Vagina (tissue), 2 donors: ENCODE results near the gene CDX2. TPM values are rescaled to one million over a fixed set of nuclear protein-coding genes. Genes with fewer than 3 reads are reported as not detected.

ENCODE experiments used
- DNase-seq, 2 donors: peaks; one replicate each; pipeline ENCODE4 v3.0.0-alpha.2; 2017; ENCODE audit errors: extremely low spot score in 2 of 2
- H3K27ac ChIP-seq: fragments of 200-600 bp; sonication (generic); one replicate; pipeline ENCODE4 v1.5.1; 2019
- H3K27me3 ChIP-seq: fragments of 200-600 bp; sonication (generic); one replicate; pipeline ENCODE4 v1.5.1; 2019
- H3K36me3 ChIP-seq, 2 donors: fragments of 200-600 bp; sonication (generic); one replicate each; pipeline ENCODE4 v1.5.1; 2017 to 2019
- H3K4me1 ChIP-seq: fragments of 200-600 bp; sonication (generic); one replicate; pipeline ENCODE4 v1.5.1; 2019
- H3K4me3 ChIP-seq, 2 donors: fragments of 200-600 bp; sonication (generic); 1 replicate in 1 of 2; 2 replicates in 1 of 2; pipeline ENCODE4 v1.5.1; 2016 to 2019
- H3K9me3 ChIP-seq: fragments of 200-600 bp; sonication (generic); one replicate; pipeline ENCODE4 v1.5.1; 2019
- POLR2A ChIP-seq, 2 donors: fragments of 450-650 bp; IDR thresholded peaks; one replicate each; pipeline ENCODE4 v1.6.1; 2017; ENCODE audit warnings: antibody characterized with exemption in 2 of 2, mild to moderate bottlenecking in 2 of 2, moderate library complexity in 2 of 2
- POLR2AphosphoS5 ChIP-seq, 2 donors: sonication (generic); formaldehyde crosslinking; IDR thresholded peaks; one replicate each; pipeline ENCODE4 v1.9.0; 2017; ENCODE audit warnings: antibody characterized with exemption in 2 of 2, mild to moderate bottlenecking in 2 of 2, low read depth in 1 of 2; ENCODE audit not compliant: insufficient read depth in 1 of 2
- intact Hi-C: fragments of 100-400 bp; cut with DNase I; formaldehyde crosslinking; loops from one replicate; pipeline ENCODE4 v1.15.1; 2023
- total RNA-seq: library from RNA; depleted of rRNA; stranded (reverse); fragments of >200 nt; gene quantifications from one replicate; pipeline ENCODE4 v1.2.3, GENCODE V29; 2016
- TF ChIP-seq, protein P1 (sequence below), 3 experiments: fragments of 450-650 bp in 2 of 3; fragments of 200-600 bp in 1 of 3; sonication (generic) in 1 of 3; IDR thresholded peaks; one replicate each; pipeline ENCODE4 v1.5.1; 2017 to 2019; ENCODE audit warnings: antibody characterized with exemption in 3 of 3, mild to moderate bottlenecking in 2 of 3, moderate library complexity in 2 of 3

Gene CDX2
- total RNA-seq, 1 donor from 2014 or later: not detected

DNA sequence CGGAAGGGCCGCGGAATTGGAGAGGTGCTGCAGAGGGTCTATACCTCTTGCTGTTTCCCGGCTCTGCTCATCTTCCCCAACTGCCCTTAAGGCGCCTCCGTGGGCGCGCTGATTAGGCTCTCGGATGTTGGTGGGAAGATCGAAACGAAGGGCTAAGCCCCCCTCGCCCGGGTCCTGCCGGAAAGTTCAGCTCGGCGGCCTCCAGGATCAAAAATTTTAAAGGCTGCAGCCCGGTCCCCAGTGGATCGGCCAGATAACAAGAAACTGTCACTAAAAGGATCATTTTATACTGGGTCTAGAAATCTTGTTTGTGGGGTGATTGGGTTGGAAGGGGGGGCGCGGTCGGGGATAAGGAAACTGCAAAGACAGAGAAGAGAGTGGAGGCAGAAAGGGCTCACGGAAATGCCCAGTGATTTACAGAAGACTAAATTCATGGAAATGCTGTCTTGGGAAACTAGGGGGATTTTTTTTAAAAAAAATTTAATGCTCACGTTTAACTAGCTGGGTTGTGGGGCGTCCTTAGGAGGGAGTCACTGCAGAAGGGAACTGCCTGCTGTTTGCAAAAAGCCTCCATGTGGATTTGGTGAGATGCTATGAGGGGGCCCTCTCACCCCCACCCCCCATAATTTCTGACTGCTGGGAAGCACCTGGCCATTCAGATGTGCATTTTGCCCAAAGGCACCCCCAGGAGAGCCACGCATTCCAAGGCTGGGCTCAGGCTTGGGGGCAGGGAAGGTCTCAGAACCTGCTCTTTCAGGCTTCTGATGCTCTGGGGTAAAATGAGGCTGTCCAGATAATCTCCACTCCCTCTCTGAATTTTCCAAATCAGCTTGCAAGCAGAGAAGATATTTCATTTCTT is 7.7 kb downstream of the CDX2 start:
- intact Hi-C loops: no loop called here
- Histone ChIP-seq H3K27ac (no peak overlapping the region), H3K27me3 (peaks cover 3% of the 10 kb centered on the region), H3K9me3 (no peaks in the 10 kb centered on the region), H3K4me3 (peak overlapping the region; percentile 22 to 42), H3K36me3 (no peaks in the 10 kb centered on the region), H3K4me1 (peaks cover 21% of the 10 kb centered on the region)
- DNase-seq: no peak
- TF ChIP-seq POLR2AphosphoS5 (IDR thresholded peaks at IDR 0.05; ENCODE audit: insufficient read depth in 1 of 2, low read depth in 1 of 2): no peak
- TF ChIP-seq, protein P1, sequence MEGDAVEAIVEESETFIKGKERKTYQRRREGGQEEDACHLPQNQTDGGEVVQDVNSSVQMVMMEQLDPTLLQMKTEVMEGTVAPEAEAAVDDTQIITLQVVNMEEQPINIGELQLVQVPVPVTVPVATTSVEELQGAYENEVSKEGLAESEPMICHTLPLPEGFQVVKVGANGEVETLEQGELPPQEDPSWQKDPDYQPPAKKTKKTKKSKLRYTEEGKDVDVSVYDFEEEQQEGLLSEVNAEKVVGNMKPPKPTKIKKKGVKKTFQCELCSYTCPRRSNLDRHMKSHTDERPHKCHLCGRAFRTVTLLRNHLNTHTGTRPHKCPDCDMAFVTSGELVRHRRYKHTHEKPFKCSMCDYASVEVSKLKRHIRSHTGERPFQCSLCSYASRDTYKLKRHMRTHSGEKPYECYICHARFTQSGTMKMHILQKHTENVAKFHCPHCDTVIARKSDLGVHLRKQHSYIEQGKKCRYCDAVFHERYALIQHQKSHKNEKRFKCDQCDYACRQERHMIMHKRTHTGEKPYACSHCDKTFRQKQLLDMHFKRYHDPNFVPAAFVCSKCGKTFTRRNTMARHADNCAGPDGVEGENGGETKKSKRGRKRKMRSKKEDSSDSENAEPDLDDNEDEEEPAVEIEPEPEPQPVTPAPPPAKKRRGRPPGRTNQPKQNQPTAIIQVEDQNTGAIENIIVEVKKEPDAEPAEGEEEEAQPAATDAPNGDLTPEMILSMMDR (IDR thresholded peaks at IDR 0.05): no peak

GRCh38 chr13:27960362-27961226 is 8.5 kb downstream of the CDX2 start:
- Histone ChIP-seq H3K27ac (no peak overlapping the region), H3K27me3 (peaks cover 3% of the 10 kb centered on the region), H3K4me1 (peaks cover 16% of the 10 kb centered on the region), H3K4me3 (peak overlapping the region; percentile 22 to 42), H3K36me3 (no peaks in the 10 kb centered on the region), H3K9me3 (no peaks in the 10 kb centered on the region)
- peak in 1 of 2 donors; percentile 60 for DNase-seq
- intact Hi-C loops: no loop called here
- TF ChIP-seq, protein P1 (IDR thresholded peaks at IDR 0.05): no peak
- no peak for TF ChIP-seq POLR2A (IDR thresholded peaks at IDR 0.05)
- TF ChIP-seq POLR2AphosphoS5 (IDR thresholded peaks at IDR 0.05; ENCODE audit: insufficient read depth in 1 of 2, low read depth in 1 of 2): no peak

DNA sequence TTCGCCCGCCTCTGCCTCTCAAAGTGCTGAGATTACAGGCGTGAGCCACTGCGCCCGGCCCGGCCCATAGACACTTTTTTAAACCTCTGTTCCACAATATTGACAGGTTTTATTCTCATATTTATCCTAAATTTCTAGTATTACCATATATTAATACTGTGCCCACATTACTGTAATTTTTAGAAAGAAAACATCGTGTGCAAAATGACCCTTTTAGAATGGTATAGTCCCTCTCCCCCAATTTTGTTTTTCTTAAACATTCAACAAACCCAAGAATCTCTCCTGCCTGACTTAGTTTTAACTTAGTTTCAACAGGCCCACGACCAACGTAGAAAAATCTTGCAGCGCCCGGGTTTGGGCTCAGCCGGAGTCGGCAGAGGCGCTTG is 9.1 kb downstream of the CDX2 start:
- H3K9me3 ChIP-seq: no peaks in the 10 kb centered on the region
- no peaks in the 10 kb centered on the region for H3K36me3 ChIP-seq
- peak overlapping the region; percentile 22 to 42 for H3K4me3 ChIP-seq
- DNase-seq: no peak
- peaks cover 3% of the 10 kb centered on the region for H3K27me3 ChIP-seq
- no peak overlapping the region for H3K27ac ChIP-seq
- intact Hi-C loops: no loop called here
- H3K4me1 ChIP-seq: peaks cover 16% of the 10 kb centered on the region
- TF ChIP-seq, protein P1 (IDR thresholded peaks at IDR 0.05): no peak
- TF ChIP-seq POLR2AphosphoS5 (IDR thresholded peaks at IDR 0.05; ENCODE audit: insufficient read depth in 1 of 2, low read depth in 1 of 2): no peak
- TF ChIP-seq POLR2A (IDR thresholded peaks at IDR 0.05): no peak

GRCh38 chr13:27956576-27957300 is 12.4 kb downstream of the CDX2 start:
- Histone ChIP-seq H3K36me3 (no peaks in the 10 kb centered on the region), H3K4me1 (peaks cover 34% of the 10 kb centered on the region), H3K27ac (no peak overlapping the region), H3K27me3 (peaks cover 6% of the 10 kb centered on the region), H3K4me3 (no peak overlapping the region), H3K9me3 (no peaks in the 10 kb centered on the region)
- no peak for TF ChIP-seq POLR2A (IDR thresholded peaks at IDR 0.05)
- TF ChIP-seq, protein P1 (IDR thresholded peaks at IDR 0.05): no peak
- TF ChIP-seq POLR2AphosphoS5 (IDR thresholded peaks at IDR 0.05; ENCODE audit: insufficient read depth in 1 of 2, low read depth in 1 of 2): no peak
- intact Hi-C loops: no loop called here
- DNase-seq: no peak
